Spleen (tissue), 7 donors: ENCODE data around the gene ZDHHC11B.

ENCODE experiments used
- POLR2A ChIP-seq, 3 donors: fragments of 450-650 bp; IDR thresholded peaks; one replicate each; pipeline ENCODE4 v1.5.1; 2017; ENCODE audit warnings: antibody characterized with exemption in 3 of 3, mild to moderate bottlenecking in 1 of 3
- POLR2AphosphoS5 ChIP-seq, 3 donors: sonication (generic); formaldehyde crosslinking; IDR thresholded peaks; one replicate each; pipeline ENCODE4 v1.5.1; 2017; ENCODE audit warnings: antibody characterized with exemption in 3 of 3
- TF ChIP-seq, protein P1 (sequence below), 11 experiments: fragments of 200-600 bp in 7 of 11; fragments of 450-650 bp in 4 of 11; sonication (generic) in 4 of 11; IDR thresholded peaks in 8 of 11; conservative IDR thresholded peaks in 3 of 11; 1 replicate in 7 of 11; 2 replicates in 4 of 11; pipeline versions ENCODE4 v1.4.0 to v1.8.0; 2016 to 2021; ENCODE audit warnings: antibody characterized with exemption in 11 of 11, inconsistent platforms in 4 of 11, mild to moderate bottlenecking in 1 of 11
- donor health status: DM: no; HTN: no; CAD: no; lungs with moderate emphysema.
- donor health status: DM: no; HTN: no; CAD: no.
- donor health status: DM: no; HTN: no; CAD: no.

DNA sequence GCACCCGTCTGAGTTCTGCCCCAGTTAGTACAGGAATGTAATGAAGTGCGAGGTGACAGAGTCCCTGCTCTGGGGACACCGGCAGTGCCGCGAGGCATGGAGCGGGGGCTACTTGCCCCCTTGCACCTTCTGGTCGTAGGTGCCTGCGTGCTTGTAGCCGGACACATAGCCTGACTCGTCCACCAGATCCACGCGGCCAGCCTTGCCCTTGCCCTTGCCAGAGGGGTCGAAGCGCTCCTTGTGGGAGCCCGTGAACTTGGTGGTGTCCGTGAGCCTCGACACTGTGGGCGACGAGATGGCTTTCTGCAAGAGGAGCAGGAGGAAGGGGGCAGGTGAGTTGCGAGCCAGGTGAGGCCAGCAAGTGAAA lies 119.6 kb downstream of the ZDHHC11B start:
- TF ChIP-seq, protein P1, sequence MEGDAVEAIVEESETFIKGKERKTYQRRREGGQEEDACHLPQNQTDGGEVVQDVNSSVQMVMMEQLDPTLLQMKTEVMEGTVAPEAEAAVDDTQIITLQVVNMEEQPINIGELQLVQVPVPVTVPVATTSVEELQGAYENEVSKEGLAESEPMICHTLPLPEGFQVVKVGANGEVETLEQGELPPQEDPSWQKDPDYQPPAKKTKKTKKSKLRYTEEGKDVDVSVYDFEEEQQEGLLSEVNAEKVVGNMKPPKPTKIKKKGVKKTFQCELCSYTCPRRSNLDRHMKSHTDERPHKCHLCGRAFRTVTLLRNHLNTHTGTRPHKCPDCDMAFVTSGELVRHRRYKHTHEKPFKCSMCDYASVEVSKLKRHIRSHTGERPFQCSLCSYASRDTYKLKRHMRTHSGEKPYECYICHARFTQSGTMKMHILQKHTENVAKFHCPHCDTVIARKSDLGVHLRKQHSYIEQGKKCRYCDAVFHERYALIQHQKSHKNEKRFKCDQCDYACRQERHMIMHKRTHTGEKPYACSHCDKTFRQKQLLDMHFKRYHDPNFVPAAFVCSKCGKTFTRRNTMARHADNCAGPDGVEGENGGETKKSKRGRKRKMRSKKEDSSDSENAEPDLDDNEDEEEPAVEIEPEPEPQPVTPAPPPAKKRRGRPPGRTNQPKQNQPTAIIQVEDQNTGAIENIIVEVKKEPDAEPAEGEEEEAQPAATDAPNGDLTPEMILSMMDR (IDR thresholded peaks at IDR 0.05 in 8 of 11, conservative IDR thresholded peaks at IDR 0.05 in 3 of 11) = no peak
- TF ChIP-seq POLR2AphosphoS5 (IDR thresholded peaks at IDR 0.05) (no peak), POLR2A (IDR thresholded peaks at IDR 0.05) (no peak)
